GM19351 (cell line): Measurements from ENCODE around the gene SLC13A2.

Experiments
- ATAC-seq: cut with Tn5 transposase; IDR thresholded peaks from one replicate; pipeline ENCODE4 v1.9.1; 2021; ENCODE audit warnings: mild to moderate bottlenecking, moderate library complexity; ENCODE audit not compliant: unreplicated experiment

SLC13A2 gene

DNA sequence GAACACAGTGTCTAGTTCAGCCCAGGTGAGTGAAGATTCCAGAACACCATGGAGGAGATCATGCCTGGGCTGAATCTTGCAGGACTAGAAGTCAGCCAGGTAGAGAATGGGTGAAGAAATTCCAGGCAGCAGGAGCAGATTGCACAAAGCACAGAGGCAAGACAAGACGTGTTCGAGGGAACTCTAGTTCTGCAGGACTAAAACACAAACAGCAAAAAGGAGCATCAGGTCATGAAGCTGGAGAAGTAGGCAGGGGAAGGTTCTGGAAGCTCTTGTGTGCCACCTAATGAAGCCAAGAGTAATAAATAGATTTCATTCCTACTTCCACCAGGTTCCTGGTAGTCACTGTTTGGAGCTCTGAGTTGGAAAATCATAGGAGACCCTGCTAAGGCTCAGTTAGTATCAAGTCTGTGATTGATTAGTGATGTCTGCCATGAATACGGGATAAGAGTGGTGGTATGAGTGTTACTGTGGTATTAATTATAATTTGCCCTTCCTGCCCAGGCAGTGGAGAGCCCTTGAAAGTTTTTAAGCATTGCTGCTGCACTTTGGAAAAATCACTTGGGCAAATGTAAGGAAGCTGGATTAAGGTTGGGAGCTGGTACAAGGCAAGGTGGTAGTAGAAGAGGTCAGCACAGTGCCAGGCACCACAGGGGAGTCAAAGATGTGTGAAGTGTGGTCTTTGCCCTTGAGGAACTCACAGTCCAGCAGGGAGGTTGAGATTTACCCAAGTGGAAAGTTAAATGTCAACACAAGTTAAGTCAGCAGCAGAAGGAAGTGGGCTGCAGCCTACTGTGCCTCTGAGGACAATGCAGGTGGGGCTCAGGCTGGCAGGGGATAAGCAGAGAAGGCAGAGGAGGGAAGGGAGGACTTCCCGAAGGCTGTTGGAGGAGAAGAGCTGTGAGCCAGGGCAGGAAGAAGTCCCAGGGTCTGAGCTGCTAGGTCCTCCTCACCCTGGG lies 19.2 kb downstream of the SLC13A2 start:
- no peak for ATAC-seq

DNA sequence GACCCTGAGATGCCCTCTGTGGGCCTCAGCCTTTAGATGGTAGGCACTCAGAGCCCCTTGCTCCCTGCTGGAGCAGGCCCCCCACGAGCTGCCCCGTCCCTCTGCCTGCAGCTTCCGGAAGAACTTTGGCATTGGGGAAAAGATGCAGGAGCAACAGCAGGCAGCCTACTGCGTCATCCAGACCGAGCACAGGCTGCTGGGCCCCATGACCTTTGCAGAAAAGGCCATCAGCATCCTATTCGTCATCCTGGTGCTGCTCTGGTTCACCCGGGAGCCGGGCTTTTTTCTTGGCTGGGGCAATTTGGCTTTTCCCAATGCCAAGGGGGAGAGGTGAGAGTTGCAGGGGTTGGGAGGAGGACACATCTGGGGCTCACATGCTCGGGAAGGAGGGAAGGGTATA lies 20.0 kb downstream of the SLC13A2 start:
- ATAC-seq = no peak

GRCh38 chr17:28494445-28495188 lies 21.2 kb downstream of the SLC13A2 start:
- ATAC-seq = no peak

- no peak for ATAC-seq
Observed at GRCh38 chr17:28495635-28496034, 22.2 kb downstream of the SLC13A2 start.

GRCh38 chr17:28497931-28498330 lies 24.5 kb downstream of the SLC13A2 start:
- ATAC-seq = no peak

DNA sequence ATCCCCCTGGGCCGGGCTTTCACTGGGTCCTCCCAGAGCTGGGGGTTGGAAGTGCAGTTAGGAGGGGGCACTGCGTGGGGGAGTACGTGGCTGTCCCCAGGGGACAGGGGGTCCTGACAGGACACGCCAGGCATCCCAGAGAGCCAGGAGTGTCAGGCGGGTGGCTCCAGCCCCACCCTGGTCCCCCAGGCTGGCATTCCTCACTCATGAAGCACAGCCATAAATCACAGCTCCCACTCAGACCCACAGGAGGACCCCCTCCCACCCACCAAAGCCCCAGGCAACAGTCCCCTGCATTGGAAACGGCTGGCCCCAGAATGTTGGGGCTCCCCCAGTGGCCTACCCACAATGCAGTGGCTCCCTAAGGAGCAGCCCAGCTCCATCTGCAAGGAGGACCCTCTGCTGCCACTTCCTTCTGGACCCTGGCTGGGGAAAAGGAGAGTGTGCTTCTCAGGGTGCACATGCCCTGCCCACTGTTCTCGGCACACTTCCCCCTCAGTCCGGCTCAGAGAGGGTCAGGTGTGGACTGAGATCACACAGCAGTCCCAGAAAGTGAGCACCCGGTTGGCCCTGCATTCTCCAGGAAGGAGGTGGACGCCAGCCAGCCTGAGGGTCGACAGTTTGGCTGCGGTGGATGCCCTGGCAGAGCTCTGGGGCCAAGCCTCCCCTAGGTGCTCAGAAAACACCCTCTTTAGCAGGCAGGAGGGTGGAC lies 25.4 kb downstream of the SLC13A2 start:
- ATAC-seq = no peak

GRCh38 chr17:28499364-28499664 lies 25.9 kb downstream of the SLC13A2 start:
- no peak for ATAC-seq

DNA sequence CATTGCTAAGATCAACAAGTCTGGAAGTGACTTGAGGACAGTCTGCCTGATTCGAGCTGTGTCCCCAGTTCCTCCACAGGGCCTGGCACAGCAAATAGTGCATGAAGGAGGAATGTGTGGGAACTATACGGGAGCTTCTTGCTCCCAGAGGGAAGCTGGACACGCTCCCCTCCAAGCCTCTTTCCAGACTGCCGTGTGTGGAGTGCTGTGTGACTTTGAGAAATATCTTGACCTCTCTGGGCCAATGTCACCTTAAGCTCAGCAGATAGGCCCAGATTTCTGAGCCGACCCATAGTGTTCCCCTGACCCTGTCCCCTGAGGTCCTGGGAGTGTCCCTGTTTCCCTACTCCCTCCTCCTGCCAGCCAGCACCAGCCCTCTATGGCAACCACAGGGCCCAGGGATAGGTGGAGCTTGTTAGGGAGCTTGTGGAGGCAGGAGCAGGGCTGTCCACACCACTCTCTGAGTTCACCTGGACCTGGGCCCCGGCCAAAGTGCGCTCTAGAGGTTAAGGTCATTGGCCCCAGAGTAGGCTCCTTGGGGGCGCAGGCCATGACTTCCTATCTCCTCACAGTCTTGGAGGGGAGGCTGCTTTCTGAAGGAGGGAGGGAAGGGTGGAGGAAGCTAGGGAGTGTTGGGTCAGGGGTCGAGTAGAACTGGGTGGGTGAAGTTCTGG lies 26.4 kb downstream of the SLC13A2 start:
- no peak for ATAC-seq

DNA sequence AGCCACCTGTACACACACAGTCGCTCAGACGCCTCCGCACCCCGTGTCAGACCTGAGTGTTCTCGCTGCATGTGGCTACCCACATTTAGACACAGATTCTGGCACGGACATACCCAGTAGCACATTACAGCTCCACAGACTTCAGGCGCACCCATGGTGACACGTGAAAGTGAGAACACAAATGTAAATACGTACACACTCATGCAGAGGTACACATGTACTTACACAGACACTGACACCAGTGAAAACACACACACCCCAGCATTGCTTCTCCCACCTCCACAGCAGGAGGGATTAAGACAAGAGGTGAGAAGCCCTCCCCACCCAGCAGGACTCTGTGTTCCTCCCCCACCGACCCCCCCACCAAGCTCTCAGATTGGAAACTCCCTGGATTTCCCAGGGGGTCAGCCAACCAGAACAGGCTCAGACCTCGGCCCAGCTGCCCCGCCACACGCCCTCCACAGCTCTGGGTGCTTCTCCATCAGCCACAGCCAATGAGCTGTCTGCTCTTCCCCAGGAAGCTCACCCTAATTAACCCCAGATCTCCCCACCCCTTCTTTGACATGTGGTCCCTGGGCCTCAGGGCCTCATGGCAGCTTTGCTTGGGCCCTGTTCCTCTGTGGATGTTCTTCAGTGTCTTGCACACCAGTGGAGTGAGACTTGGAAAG lies 27.4 kb downstream of the SLC13A2 start:
- ATAC-seq = peak; percentile 68

- ATAC-seq = no peak
Observed at GRCh38 chr17:28501421-28502284, 28.2 kb downstream of the SLC13A2 start.

- ATAC-seq = no peak
Observed at GRCh38 chr17:28503420-28503819, 30.0 kb downstream of the SLC13A2 start.

GRCh38 chr17:28505986-28506665 lies 32.7 kb downstream of the SLC13A2 start, which contains the start of gene FOXN1:
TSS of gene FOXN1 (plus strand) at chr17:28506348. CDS start at chr17:28523970, 17,622 bp downstream.
- no peak for ATAC-seq

DNA sequence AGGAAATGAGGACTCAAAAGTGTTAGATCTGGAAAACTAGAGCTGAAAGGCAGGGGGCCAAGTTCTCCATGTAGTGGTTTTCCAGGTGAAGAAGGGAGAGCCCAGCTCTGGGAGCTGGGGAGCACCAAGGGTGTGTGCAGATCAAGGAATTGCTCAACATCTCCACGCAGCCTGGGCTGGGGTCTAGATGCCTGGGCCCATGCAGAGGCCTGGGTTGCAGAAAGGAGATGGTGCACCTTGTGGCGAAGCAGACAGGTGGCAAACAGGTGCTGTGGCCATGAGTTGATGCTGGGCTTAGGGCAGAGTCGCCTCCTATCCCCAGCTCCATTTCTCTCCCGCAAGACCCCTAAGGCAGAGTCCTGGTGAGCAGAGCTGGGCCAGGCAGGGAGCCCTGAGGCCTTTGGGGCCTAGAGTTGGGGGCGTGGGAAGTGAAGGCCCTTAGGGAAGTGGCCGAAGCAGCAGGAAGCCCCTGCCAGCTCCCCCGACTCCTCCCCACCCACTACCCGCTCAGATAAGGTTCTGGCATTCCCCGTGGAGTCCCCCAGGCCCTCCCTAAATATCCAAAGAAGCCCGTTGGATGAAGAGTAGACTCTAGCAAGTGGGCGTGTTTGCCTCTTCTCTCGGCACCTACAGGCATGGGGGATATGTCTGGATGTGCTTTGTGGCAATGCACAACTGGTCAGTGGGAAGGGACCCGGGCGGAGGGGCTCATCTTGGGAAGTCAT lies 33.5 kb downstream of the SLC13A2 start:
- no peak for ATAC-seq

GRCh38 chr17:28507567-28508203 lies 34.2 kb downstream of the SLC13A2 start:
- no peak for ATAC-seq

DNA sequence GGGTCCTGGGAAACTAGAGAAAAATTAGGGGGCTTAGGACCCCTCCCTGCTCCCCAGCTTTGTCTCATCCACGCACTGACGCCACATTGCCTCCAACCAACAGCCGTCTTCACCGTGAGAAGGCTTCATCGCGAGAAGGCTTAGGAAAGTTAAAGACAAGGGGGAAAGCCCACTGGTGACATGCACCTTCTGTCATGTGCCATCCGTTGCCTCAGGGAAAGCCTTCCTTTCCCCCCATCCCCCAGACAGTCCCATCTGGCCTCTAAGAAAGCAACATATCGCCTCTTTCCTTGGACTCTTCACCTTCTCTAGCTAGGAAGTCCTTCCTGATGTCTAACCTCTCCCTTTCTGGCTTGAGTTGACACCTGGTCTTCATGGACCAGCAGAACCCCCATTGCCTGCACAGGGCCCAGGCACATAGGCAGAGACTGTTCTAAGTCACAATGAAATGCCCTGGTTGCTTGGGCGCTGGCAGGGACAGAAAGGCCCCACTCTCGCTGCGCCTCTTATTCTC lies 34.8 kb downstream of the SLC13A2 start:
- ATAC-seq = no peak

- ATAC-seq = no peak
Observed at GRCh38 chr17:28509789-28510188, 36.3 kb downstream of the SLC13A2 start.

DNA sequence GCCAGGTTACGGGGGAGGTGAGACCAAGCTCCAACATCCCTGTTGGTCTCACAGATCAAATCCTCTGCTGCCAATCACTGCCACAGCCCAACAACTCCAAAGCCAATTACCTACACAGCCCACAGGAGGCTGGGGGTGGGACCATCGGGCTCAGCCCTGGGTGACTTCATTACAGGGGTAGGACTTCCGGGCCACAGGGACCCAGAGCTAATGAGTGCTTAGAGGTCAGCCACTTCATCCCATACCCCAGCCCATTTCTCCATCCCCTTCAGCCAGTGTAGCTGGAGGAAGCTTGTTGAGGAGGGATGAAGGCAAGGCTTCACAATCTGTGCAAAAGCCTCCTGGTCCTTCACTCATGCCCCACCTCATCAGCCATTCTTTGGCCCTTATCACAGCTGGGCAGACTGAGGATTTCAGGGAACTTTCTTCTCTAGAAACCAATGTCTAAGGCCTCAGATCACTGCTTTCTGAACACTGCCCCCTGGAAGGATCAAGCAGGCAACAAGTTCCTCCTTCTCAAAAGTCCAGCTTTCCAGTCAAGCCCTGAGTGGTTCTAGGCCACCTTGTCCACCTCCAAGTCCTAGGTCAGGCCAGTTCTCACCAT lies 38.5 kb downstream of the SLC13A2 start:
- ATAC-seq = no peak
